Astrocyte (in vitro differentiated cells and primary cell): ENCODE data around the gene AHNAK.

Experiments
- EZH2 ChIP-seq: IDR thresholded peaks from 2 replicates; pipeline ENCODE4 v1.6.1; 2012; ENCODE audit warnings: mild to moderate bottlenecking, low read length, inconsistent platforms; ENCODE audit not compliant: insufficient read depth
- TF ChIP-seq, protein P1 (sequence below): IDR thresholded peaks from 2 replicates; pipeline ENCODE4 v1.5.1; 2011; ENCODE audit warnings: low read depth, mild to moderate bottlenecking, inconsistent platforms, low read length, moderate library complexity; ENCODE audit not compliant: insufficient read depth

GRCh38 chr11:62418136-62418535 lies 128.5 kb downstream of the AHNAK start:
- TF ChIP-seq, protein P1, sequence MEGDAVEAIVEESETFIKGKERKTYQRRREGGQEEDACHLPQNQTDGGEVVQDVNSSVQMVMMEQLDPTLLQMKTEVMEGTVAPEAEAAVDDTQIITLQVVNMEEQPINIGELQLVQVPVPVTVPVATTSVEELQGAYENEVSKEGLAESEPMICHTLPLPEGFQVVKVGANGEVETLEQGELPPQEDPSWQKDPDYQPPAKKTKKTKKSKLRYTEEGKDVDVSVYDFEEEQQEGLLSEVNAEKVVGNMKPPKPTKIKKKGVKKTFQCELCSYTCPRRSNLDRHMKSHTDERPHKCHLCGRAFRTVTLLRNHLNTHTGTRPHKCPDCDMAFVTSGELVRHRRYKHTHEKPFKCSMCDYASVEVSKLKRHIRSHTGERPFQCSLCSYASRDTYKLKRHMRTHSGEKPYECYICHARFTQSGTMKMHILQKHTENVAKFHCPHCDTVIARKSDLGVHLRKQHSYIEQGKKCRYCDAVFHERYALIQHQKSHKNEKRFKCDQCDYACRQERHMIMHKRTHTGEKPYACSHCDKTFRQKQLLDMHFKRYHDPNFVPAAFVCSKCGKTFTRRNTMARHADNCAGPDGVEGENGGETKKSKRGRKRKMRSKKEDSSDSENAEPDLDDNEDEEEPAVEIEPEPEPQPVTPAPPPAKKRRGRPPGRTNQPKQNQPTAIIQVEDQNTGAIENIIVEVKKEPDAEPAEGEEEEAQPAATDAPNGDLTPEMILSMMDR, result no peak
- TF ChIP-seq EZH2, result no peak
